Measurements from ENCODE around the gene PLA1A. TPM values are rescaled to one million over a fixed set of nuclear protein-coding genes. Genes with fewer than 3 reads are reported as not detected.

PLA1A gene
- total and polyA plus RNA-seq, 4 donors, result 0.50 to 5.7 (median 3.1) TPM

DNA sequence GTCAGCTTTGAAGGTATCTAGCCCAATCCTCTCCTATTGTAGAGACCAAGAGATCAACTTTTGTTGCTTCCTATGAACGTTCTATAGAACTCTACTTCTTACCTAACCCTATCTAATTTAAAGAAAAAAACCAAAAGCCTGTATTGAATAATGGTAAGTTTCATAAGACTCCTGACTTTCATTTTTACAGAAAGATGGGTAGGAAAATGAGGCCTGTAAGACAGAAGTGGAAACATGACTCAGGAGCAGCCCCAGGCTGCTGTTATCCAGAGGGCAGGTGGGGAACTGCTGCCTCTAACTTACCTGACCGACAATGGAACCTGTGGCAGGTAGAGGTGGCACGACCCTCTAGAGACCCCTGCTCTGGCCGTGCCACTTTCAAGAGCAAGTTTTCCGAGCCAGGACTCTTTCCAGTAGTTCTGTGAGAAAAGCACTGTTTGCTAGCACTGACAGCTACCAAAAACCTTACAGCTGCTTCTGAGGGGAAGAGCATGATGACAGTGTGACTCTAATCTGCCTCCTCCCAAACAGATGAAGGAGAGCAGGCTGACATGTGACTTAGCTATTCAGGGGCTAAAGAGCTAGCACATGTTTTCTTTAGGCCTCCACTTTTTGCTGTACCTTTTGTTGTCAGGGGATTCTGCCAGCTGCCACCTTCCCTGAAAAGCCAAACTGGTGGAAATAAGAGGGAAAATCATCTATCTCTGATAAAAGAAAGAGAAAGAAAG, 45.2 kb downstream of the PLA1A start:
- intact Hi-C loops (cut with DNase I), result no loop called here

DNA sequence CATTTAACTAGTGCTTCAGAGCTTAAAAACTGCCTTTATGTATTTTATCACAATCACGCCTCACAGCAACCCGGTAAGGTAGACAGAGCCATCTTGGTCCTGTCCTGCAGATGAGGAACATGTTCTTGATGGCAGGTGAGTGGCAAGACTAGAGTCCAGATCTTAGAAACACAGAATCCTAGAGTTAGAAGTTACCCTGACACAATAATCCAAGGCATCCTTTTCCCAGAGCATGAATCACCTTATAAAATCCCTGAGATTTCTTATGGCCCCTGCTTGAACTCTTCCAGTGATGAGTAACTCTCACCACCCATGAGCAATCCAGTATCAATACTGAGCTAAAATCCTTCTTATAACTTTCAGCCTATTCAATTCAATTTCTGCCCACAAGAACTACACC, 45.8 kb downstream of the PLA1A start:
- peaks cover 2% of the 10 kb centered on the region for H3K9me3 ChIP-seq (ENCODE audit: control insufficient read depth, low read length)
- no peaks in the 10 kb centered on the region for H3K27me3 ChIP-seq (ENCODE audit: control insufficient read depth in 1 of 2, insufficient read depth in 2 of 2, low read length in 1 of 2)
- 98 to 100% methylated on average over 2 of the region's 2 CpGs for WGBS, 2 donors
- H3K4me1 ChIP-seq (ENCODE audit: control insufficient read depth in 1 of 2, insufficient read depth in 2 of 2, low read length in 2 of 2), result peaks cover 4 to 5% of the 10 kb centered on the region in 2 donors
- H3K4me3 ChIP-seq (ENCODE audit: low read length in 2 of 2), result no peak overlapping the region
- H3K27ac ChIP-seq (ENCODE audit: low read depth in 1 of 2, low read length in 2 of 2), result no peak overlapping the region
- DNase-seq (no peak), ATAC-seq (ENCODE audit: low FRiP score) (no peak)
- intact Hi-C loops (cut with DNase I), result no loop called here
- peaks cover 3 to 4% of the 10 kb centered on the region in 2 donors for H3K36me3 ChIP-seq (ENCODE audit: control insufficient read depth in 1 of 2, insufficient read depth in 2 of 2, low read length in 1 of 2)

More for the DNA sequence above, 45.2 kb downstream of the PLA1A start:
- ATAC-seq (ENCODE audit: low FRiP score) (no peak), DNase-seq (no peak)
- Histone ChIP-seq H3K27me3 (ENCODE audit: control insufficient read depth in 1 of 2, insufficient read depth in 2 of 2, low read length in 1 of 2) (no peaks in the 10 kb centered on the region), H3K4me1 (ENCODE audit: control insufficient read depth in 1 of 2, insufficient read depth in 2 of 2, low read length in 2 of 2) (peaks cover 0 to 5% of the 10 kb centered on the region in 2 donors), H3K9me3 (ENCODE audit: control insufficient read depth, low read length) (peaks cover 2% of the 10 kb centered on the region), H3K4me3 (ENCODE audit: low read length in 2 of 2) (no peak overlapping the region), H3K27ac (ENCODE audit: low read depth in 1 of 2, low read length in 2 of 2) (no peak overlapping the region), H3K36me3 (ENCODE audit: control insufficient read depth in 1 of 2, insufficient read depth in 2 of 2, low read length in 1 of 2) (peaks cover 3 to 4% of the 10 kb centered on the region in 2 donors)
- WGBS, 2 donors, result 82 to 88% methylated on average over 5 of the region's 5 CpGs

DNA sequence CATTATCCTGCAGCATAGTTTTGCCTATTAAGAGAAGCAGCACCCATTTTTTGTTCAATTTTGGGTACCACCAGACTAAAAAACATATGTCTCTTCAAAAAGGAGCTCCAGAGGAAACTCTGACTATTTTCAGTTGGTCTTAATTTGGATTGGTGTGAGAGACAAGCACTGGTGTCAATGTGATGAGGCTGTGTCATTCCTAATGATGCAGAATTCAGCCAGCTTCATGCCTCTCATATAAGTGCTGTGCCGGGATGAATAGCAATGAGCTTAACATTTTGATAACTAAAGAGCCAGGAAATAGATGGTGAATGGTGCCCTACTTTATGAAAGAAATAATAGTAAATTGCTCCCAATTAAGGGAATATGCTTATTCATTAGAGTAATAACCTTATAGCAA, 46.8 kb downstream of the PLA1A start:
- intact Hi-C loops (cut with DNase I), result no loop called here
- peaks cover 3 to 4% of the 10 kb centered on the region in 2 donors for H3K36me3 ChIP-seq (ENCODE audit: control insufficient read depth in 1 of 2, insufficient read depth in 2 of 2, low read length in 1 of 2)
- peaks cover 4 to 5% of the 10 kb centered on the region in 2 donors for H3K4me1 ChIP-seq (ENCODE audit: control insufficient read depth in 1 of 2, insufficient read depth in 2 of 2, low read length in 2 of 2)
- no peak overlapping the region for H3K27ac ChIP-seq (ENCODE audit: low read depth in 1 of 2, low read length in 2 of 2)
- DNase-seq, result no peak
- peaks cover 2% of the 10 kb centered on the region for H3K9me3 ChIP-seq (ENCODE audit: control insufficient read depth, low read length)
- no peak for ATAC-seq (ENCODE audit: low FRiP score)
- no peak overlapping the region for H3K4me3 ChIP-seq (ENCODE audit: low read length in 2 of 2)
- H3K27me3 ChIP-seq (ENCODE audit: control insufficient read depth in 1 of 2, insufficient read depth in 2 of 2, low read length in 1 of 2), result no peaks in the 10 kb centered on the region
- 86 to 93% methylated on average over 1 of the region's 1 CpG for WGBS, 2 donors

DNA sequence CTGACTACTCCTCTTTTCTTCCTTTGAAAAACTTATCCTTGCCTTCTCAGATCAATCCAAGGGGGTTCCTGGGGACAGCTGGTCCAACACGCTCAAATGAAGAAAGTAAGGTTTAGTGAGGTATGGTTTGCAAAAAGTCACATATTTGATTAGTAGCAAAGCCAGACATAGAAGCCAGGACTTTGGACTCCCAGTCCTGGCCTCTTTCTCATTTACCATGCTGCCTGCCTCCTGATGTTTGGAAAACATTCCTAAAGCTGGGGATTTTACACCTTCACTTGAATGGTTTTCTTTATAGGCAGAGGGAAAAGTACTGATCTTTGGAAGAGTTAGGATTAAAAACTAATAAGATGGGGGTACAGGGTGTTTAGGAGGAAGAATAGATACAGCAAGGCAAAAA, 48.1 kb downstream of the PLA1A start:
- H3K4me1 ChIP-seq (ENCODE audit: control insufficient read depth in 1 of 2, insufficient read depth in 2 of 2, low read length in 2 of 2), result peaks cover 4 to 5% of the 10 kb centered on the region in 2 donors
- intact Hi-C loops (cut with DNase I), result no loop called here
- ATAC-seq (ENCODE audit: low FRiP score) (no peak), DNase-seq (no peak)
- no peak overlapping the region for H3K4me3 ChIP-seq (ENCODE audit: low read length in 2 of 2)
- no peaks in the 10 kb centered on the region for H3K27me3 ChIP-seq (ENCODE audit: control insufficient read depth in 1 of 2, insufficient read depth in 2 of 2, low read length in 1 of 2)
- peaks cover 3 to 4% of the 10 kb centered on the region in 2 donors for H3K36me3 ChIP-seq (ENCODE audit: control insufficient read depth in 1 of 2, insufficient read depth in 2 of 2, low read length in 1 of 2)
- WGBS, 2 donors, result 97 to 100% methylated on average over 1 of the region's 1 CpG
- H3K9me3 ChIP-seq (ENCODE audit: control insufficient read depth, low read length), result peaks cover 2% of the 10 kb centered on the region
- no peak overlapping the region for H3K27ac ChIP-seq (ENCODE audit: low read depth in 1 of 2, low read length in 2 of 2)

DNA sequence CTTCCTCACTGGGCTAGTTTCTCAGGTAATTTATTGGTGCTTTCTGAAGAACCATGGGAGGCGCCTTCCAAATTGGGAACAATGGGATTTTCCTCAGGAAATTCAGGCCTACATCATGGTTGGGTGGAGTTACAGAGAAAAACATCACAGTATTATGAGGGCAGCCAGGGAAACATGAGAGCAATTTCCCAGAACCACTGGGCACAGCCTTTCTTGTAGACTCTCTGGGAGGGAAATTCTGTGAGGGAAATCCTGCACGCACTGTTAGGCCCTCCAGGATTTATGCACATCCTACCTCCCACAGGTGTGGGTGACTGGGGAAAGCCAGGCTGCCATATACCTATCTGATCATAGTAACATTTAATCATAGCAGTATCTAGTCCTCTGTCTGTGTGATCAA, 49.5 kb downstream of the PLA1A start:
- Histone ChIP-seq H3K27ac (ENCODE audit: low read depth in 1 of 2, low read length in 2 of 2) (peak overlapping the region; percentile 70 to 84), H3K4me1 (ENCODE audit: control insufficient read depth in 1 of 2, insufficient read depth in 2 of 2, low read length in 2 of 2) (peaks cover 4 to 5% of the 10 kb centered on the region in 2 donors), H3K36me3 (ENCODE audit: control insufficient read depth in 1 of 2, insufficient read depth in 2 of 2, low read length in 1 of 2) (peaks cover 1 to 2% of the 10 kb centered on the region in 2 donors), H3K4me3 (ENCODE audit: low read length in 2 of 2) (no peak overlapping the region), H3K27me3 (ENCODE audit: control insufficient read depth in 1 of 2, insufficient read depth in 2 of 2, low read length in 1 of 2) (no peaks in the 10 kb centered on the region), H3K9me3 (ENCODE audit: control insufficient read depth, low read length) (no peaks in the 10 kb centered on the region)
- WGBS, 2 donors, result 68 to 73% methylated on average over 2 of the region's 2 CpGs
- DNase-seq (no peak), ATAC-seq (ENCODE audit: low FRiP score) (peak; percentile 83)
- intact Hi-C loops (cut with DNase I), result no loop called here

DNA sequence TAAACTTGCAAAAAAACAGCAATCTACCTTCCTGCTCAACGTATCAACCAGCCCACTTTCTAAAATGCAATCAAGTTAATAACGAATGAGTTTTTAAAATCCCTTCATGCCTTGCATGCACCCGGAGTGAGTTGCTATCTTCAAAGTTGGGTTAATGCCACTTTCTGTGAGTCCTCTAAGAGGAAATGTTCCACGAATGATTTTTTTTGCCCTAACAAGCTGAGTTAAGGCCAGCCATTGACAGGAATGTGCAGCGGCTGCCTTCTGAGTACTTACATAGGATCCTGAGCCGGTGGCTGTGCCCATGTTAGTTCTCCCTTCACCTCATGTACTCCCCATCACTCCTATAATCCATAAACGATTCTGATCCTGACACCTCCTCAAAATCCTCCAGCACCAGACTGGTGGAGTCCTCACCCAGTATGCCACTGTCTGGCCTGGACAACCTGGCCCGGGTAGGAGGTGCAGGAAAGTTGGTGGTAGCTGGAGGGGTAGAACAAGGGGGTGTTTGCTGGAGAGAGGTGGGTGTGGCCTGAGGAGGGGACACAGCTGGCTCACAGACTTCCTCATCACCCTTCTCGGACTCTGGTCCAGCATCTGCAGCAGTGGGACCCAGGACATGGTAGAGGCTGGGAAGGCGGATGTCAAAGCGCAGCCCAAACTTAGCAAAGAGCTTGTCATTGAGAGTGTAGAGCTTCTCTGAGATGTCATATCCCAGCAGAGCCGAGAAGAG, 50.3 kb downstream of the PLA1A start:
- H3K27ac ChIP-seq (ENCODE audit: low read depth in 1 of 2, low read length in 2 of 2), result peak overlapping the region; percentile 84 to 96
- ATAC-seq (ENCODE audit: low FRiP score) (peak; percentile 34), DNase-seq (no peak)
- no peaks in the 10 kb centered on the region for H3K9me3 ChIP-seq (ENCODE audit: control insufficient read depth, low read length)
- intact Hi-C loops (cut with DNase I), result no loop called here
- no peaks in the 10 kb centered on the region for H3K27me3 ChIP-seq (ENCODE audit: control insufficient read depth in 1 of 2, insufficient read depth in 2 of 2, low read length in 1 of 2)
- H3K36me3 ChIP-seq (ENCODE audit: control insufficient read depth in 1 of 2, insufficient read depth in 2 of 2, low read length in 1 of 2), result no peaks in the 10 kb centered on the region
- peaks cover 4 to 5% of the 10 kb centered on the region in 2 donors for H3K4me1 ChIP-seq (ENCODE audit: control insufficient read depth in 1 of 2, insufficient read depth in 2 of 2, low read length in 2 of 2)
- H3K4me3 ChIP-seq (ENCODE audit: low read length in 2 of 2), result no peak overlapping the region
- 39 to 40% methylated on average over 12 of the region's 12 CpGs for WGBS, 2 donors

DNA sequence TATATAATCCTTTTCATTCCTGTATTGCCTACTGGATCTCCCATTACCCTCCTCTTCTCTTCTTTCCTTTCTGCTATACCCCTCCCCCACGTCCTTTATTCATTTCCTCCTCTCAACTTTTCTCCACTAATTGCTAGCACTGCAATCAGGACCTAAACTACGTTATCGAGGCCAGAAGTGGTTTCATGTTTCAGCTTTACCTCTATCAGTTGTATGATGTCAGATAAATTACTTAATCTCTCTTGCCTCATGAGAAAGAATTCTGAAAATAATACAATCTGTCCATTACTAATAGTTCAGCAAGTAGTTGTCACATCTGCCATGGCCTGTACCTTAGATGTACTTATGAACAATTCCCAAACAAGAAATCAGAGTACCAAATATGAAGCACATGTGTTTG, 52.1 kb downstream of the PLA1A start:
- no peak for DNase-seq
- Histone ChIP-seq H3K36me3 (ENCODE audit: control insufficient read depth in 1 of 2, insufficient read depth in 2 of 2, low read length in 1 of 2) (no peaks in the 10 kb centered on the region), H3K4me1 (ENCODE audit: control insufficient read depth in 1 of 2, insufficient read depth in 2 of 2, low read length in 2 of 2) (peaks cover 4 to 5% of the 10 kb centered on the region in 2 donors), H3K4me3 (ENCODE audit: low read length in 2 of 2) (no peak overlapping the region), H3K27me3 (ENCODE audit: control insufficient read depth in 1 of 2, insufficient read depth in 2 of 2, low read length in 1 of 2) (no peaks in the 10 kb centered on the region), H3K27ac (ENCODE audit: low read depth in 1 of 2, low read length in 2 of 2) (no peak overlapping the region), H3K9me3 (ENCODE audit: control insufficient read depth, low read length) (no peaks in the 10 kb centered on the region)
- intact Hi-C loops (cut with DNase I), result no loop called here
- 74 to 79% methylated on average over 3 of the region's 3 CpGs for WGBS, 2 donors
- no peak for ATAC-seq (ENCODE audit: low FRiP score)

DNA sequence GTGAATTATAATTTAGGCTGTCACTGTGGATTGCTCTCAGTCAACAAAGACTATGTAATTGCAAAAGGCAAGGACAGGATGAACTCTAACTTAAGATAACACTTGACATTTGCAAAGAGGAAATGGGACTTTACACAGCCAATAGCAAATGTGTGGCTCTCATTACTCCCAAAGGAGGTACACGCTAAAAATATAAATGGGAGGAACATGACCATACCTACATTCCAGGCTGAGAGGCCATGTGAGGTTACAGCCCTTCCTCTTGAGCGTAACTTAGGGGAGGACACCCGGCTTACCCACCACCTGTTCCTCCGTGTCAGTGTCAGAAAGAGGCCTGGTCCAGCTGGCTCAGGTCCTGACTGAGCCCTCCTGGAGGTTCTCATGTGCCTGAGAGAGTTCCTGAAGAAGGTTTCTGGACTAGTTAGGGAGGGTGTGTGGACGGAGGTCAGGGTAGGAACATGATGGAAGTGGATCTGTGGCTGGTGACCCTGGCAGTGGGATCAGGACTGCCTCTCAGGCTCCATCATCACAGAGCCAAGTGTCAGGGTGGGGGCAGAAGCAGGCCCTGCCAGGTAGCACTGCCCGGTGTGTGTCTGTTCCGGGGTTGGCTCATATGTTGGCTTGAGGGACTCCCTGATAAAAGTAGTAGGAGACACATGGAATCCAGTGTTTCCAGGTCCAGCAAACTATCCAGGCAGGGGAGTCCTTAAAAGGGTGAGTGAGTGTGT, 54.8 kb downstream of the PLA1A start:
- Histone ChIP-seq H3K4me3 (ENCODE audit: low read length in 2 of 2) (no peak overlapping the region), H3K27ac (ENCODE audit: low read depth in 1 of 2, low read length in 2 of 2) (no peak overlapping the region), H3K27me3 (ENCODE audit: control insufficient read depth in 1 of 2, insufficient read depth in 2 of 2, low read length in 1 of 2) (no peaks in the 10 kb centered on the region), H3K36me3 (ENCODE audit: control insufficient read depth in 1 of 2, insufficient read depth in 2 of 2, low read length in 1 of 2) (no peaks in the 10 kb centered on the region), H3K4me1 (ENCODE audit: control insufficient read depth in 1 of 2, insufficient read depth in 2 of 2, low read length in 2 of 2) (peaks cover 2 to 4% of the 10 kb centered on the region in 2 donors), H3K9me3 (ENCODE audit: control insufficient read depth, low read length) (no peaks in the 10 kb centered on the region)
- DNase-seq (no peak), ATAC-seq (ENCODE audit: low FRiP score) (no peak)
- intact Hi-C loops (cut with DNase I), result no loop called here
- WGBS, 2 donors, result 82 to 87% methylated on average over 7 of the region's 7 CpGs

Data from aorta (tissue), 5 donors.